Suprapubic skin (tissue), 3 donors: ENCODE measurements around the gene CDC45.

Experiments
- POLR2A ChIP-seq, 2 donors: fragments of 450-650 bp; IDR thresholded peaks; one replicate each; pipeline ENCODE4 v1.6.1; 2017; ENCODE audit warnings: antibody characterized with exemption in 2 of 2, mild to moderate bottlenecking in 2 of 2, moderate library complexity in 2 of 2
- TF ChIP-seq, protein P1 (sequence below), 2 donors: fragments of 200-600 bp in 1 of 2; fragments of 450-650 bp in 1 of 2; sonication (generic) in 1 of 2; IDR thresholded peaks; one replicate each; pipeline ENCODE4 v1.5.1; 2016 to 2019; ENCODE audit warnings: antibody characterized with exemption in 2 of 2, mild to moderate bottlenecking in 1 of 2, moderate library complexity in 1 of 2

DNA sequence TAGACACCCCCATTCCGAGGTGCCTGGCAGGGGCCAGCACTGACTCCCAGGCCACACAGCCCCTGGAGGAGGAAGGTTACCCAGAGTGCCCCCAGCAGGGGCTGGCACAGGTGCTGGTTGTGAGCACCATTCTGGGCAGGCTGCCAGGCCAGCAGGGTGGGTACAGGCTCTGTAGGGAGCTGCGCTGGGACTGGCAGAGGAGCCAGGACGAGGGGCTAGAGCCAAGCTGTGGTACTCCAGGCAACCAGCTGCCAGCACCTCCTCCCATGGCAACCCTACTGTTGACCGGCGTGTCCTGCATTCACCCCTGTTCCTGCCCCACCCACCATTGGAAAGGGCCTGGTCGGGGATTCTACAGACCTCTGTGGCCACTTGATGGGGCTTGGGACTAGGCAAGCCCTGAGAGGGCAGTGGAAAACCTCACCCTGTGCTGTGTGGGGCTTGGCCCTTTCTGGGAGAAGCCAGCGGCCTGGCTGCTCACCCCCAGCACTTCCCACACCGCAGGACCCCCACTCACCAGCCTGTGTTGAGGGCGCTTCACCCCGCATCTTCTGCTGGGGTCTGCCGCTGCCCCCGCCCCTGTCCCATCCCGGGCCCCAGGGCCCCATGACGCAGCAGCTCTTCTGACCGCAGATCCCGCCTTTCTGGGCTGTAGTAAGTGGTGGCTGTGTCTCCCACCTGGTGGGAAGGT is 42.6 kb downstream of the CDC45 start:
- TF ChIP-seq POLR2A (IDR thresholded peaks at IDR 0.05), result no peak
- TF ChIP-seq, protein P1, sequence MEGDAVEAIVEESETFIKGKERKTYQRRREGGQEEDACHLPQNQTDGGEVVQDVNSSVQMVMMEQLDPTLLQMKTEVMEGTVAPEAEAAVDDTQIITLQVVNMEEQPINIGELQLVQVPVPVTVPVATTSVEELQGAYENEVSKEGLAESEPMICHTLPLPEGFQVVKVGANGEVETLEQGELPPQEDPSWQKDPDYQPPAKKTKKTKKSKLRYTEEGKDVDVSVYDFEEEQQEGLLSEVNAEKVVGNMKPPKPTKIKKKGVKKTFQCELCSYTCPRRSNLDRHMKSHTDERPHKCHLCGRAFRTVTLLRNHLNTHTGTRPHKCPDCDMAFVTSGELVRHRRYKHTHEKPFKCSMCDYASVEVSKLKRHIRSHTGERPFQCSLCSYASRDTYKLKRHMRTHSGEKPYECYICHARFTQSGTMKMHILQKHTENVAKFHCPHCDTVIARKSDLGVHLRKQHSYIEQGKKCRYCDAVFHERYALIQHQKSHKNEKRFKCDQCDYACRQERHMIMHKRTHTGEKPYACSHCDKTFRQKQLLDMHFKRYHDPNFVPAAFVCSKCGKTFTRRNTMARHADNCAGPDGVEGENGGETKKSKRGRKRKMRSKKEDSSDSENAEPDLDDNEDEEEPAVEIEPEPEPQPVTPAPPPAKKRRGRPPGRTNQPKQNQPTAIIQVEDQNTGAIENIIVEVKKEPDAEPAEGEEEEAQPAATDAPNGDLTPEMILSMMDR (IDR thresholded peaks at IDR 0.05), result no peak
